GM19043 (cell line): ENCODE results near the gene LYSET.
"Not testable (repeated sequence)": the region's sequence is repeated elsewhere in the genome, so short reads cannot be mapped to it uniquely, and the experiment has no call there.

Experiments used
- ATAC-seq: cut with Tn5 transposase; IDR thresholded peaks from one replicate; pipeline ENCODE4 v1.9.1; 2021; ENCODE audit warnings: low read depth; ENCODE audit not compliant: unreplicated experiment

LYSET gene

DNA sequence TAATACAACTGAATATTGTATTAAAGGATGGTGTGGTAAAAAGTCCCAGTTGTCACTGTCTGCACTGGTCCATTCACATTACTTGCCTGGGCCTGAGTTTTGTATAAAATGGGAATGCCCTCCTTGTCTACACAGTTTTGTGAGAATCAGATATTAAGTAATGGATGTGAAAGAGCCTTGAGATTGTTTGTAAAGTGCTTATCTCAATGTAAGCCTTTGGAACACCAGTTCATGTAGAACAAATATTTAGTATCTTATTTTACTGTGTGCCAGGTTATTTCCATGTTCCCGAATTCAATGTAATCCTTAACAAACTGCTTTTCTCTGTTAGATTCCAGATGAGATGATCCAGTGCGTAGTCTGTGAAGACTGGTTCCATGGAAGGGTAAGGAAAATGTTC is 29.5 kb downstream of the LYSET start:
- ATAC-seq = no peak

DNA sequence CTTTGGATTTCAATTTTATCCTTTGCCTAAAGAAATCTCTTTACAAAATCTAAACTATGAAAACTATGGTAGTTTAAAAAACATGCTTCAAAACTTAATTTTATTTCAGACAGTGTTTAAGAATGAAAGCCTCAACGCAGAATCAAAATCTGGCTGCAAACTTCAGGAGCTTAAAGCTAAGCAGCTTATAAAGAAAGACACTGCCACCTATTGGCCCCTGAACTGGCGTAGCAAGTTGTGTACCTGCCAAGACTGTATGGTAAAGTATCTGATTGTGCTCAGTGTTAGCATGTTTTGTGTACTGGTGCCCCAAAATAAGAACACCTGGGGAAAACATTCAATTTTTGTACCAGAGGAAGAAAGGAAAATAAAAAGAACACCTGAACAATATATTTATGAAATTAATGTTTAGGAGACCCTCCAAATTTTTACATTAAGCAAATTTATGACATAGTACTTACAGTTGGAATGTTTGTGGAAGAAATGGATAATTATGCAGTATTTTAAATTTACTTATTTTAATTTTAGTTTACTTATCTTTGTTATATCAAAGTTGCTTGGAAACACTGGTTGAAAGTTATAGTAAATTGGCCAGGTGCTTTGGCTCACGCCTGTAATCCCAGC is 34.1 kb downstream of the LYSET start:
- peak; percentile 74 for ATAC-seq

GRCh38 chr14:93220509-93220908 is 35.4 kb downstream of the LYSET start:
- ATAC-seq = no peak

DNA sequence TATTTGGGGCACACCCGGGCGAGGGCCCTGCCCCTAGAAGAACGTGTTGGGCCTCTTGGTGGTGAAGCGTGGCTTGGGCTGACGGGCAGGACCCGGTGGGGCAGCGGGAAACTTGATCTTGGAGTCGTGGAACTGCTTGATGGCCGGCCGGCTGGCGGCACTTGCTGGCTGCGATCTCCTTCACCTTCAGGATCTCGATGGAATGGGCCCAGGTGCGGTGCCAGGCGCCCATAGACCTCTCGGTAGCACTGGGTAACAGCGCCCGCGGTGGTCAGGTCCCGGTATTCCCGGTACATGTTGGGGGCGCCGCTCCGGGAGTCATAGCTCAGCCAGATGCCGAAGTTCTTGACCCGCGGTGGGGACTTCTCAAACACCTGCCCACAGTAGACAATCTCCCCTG is 38.4 kb downstream of the LYSET start:
- ATAC-seq = no peak

GRCh38 chr14:93228550-93228949 is 43.4 kb downstream of the LYSET start:
- ATAC-seq = no peak

DNA sequence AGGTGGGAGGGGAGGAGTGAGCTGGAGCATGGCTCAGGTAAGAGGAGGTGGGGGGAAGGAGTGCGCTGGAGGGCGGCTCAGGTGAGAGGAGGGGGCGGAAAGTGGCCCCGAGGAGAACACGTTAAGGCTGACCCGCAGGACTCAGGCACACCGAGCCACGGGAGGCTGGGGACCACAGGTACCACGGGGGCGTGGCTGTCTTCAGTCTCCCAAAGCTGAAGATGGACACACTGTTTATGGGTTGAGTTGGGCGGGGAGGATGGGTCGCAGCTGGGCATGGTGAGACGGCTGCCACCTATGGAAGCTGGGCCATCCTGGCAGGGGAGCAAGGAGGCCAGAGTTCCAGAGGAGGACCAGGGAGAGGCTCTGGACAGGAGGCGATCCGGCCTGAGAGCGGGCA is 45.4 kb downstream of the LYSET start:
- ATAC-seq = no peak

DNA sequence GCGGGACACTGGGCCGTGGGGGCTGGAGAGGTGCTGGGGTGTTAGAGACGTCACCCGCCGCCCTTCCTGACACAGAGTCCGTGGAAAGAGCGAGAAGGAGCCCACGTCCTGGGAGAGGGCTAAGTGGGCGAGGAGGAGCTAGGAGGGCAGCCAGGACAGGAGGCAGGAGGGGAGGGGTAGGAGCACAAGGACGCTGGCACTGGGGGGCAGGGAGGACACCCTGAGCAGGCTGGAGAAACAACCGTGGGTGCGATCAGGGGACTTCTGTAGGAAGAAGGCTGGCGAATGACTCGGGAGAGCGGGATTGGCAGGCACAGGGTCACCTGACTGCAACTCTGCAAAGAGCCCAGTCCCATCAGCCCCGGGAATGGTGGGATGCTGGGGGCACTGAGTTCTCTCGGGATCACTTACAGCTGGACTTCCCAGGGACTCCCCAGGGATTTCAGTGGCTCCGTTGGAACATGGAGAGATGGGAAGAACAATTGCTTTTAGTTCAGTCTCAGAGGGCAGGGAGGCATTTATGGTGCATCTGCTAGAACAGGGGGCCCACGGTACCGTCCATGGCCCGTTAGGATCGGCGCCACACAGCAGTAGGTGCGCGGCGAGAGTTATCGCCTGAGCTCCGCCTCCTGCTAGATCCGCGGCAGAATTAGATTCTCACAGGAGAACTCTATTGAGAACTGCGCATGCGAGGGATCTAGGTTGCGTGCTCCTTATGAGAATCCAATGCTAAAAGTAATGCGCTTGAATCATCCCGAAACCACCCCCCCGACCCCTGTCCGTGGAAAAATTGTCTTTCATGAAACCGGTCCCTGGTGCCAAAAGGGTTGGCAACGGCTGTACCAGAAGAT is 46.2 kb downstream of the LYSET start:
- ATAC-seq = no peak

DNA sequence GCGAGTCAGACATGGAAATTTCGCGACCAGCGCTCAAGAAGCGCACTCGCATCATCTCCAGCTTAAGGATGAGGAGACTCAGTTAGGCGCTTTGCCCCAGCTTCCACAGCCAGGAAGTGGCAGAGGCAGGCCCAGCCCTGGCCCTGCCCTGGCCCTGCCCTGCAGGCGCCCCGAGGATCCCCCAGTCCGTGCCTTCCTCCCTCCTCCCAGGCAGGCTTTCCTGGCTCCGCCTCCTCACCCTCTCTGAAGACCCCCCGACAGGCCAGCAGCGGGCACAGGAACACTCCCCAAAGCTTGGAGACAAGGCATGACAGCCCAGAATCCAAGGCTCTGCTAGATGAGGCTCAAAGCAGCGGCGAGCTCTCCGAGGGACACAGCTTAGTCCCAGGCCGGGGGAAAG is 47.0 kb downstream of the LYSET start:
- ATAC-seq = no peak

- ATAC-seq = not testable (repeated sequence)
These were observed 48.0 kb downstream of the LYSET start for GRCh38 chr14:93233078-93233477.

DNA sequence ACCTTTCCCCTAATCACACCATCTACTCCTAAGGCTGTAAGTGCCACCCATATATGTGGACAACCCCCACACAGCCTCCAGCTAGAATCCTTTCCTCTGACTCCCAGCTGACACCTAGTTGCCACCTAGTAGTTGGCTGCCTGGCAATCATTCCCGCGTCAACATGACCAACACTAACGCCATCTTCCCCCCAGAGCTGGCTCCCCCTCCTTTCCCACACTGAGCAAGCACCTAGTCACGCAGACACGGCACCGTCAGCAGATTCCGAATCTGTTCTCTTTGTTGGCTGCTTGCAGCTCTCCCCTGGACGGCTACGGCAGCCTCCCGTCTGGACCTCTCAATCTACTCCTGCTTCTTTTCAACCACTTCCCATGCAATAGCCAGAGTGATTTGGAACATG is 49.7 kb downstream of the LYSET start:
- no peak for ATAC-seq
